ENCODE measurements around the gene SMOC1.

The SMOC1 gene

GRCh38 chr14:70077005-70077404 lies 197.8 kb downstream of the SMOC1 start:
- no peak for TF ChIP-seq SIN3A (IDR thresholded peaks at IDR 0.05; ENCODE audit: borderline replicate concordance, insufficient read depth, low read length)
- no peak for TF ChIP-seq FOXP2 (optimal IDR thresholded peaks at IDR 0.05; ENCODE audit: borderline replicate concordance, extremely low read depth, extremely low read length, insufficient read depth)
- TF ChIP-seq POLR2AphosphoS5 (IDR thresholded peaks at IDR 0.05; ENCODE audit: low read depth, low read length), result no peak
- no peak for TF ChIP-seq TAF1 (IDR thresholded peaks at IDR 0.05; ENCODE audit: borderline replicate concordance, insufficient read depth, low read length)
- TF ChIP-seq, protein P1, sequence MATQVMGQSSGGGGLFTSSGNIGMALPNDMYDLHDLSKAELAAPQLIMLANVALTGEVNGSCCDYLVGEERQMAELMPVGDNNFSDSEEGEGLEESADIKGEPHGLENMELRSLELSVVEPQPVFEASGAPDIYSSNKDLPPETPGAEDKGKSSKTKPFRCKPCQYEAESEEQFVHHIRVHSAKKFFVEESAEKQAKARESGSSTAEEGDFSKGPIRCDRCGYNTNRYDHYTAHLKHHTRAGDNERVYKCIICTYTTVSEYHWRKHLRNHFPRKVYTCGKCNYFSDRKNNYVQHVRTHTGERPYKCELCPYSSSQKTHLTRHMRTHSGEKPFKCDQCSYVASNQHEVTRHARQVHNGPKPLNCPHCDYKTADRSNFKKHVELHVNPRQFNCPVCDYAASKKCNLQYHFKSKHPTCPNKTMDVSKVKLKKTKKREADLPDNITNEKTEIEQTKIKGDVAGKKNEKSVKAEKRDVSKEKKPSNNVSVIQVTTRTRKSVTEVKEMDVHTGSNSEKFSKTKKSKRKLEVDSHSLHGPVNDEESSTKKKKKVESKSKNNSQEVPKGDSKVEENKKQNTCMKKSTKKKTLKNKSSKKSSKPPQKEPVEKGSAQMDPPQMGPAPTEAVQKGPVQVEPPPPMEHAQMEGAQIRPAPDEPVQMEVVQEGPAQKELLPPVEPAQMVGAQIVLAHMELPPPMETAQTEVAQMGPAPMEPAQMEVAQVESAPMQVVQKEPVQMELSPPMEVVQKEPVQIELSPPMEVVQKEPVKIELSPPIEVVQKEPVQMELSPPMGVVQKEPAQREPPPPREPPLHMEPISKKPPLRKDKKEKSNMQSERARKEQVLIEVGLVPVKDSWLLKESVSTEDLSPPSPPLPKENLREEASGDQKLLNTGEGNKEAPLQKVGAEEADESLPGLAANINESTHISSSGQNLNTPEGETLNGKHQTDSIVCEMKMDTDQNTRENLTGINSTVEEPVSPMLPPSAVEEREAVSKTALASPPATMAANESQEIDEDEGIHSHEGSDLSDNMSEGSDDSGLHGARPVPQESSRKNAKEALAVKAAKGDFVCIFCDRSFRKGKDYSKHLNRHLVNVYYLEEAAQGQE (IDR thresholded peaks at IDR 0.05; ENCODE audit: insufficient read depth in 1 of 2, low read depth in 2 of 2, low read length in 2 of 2), result no peak

DNA sequence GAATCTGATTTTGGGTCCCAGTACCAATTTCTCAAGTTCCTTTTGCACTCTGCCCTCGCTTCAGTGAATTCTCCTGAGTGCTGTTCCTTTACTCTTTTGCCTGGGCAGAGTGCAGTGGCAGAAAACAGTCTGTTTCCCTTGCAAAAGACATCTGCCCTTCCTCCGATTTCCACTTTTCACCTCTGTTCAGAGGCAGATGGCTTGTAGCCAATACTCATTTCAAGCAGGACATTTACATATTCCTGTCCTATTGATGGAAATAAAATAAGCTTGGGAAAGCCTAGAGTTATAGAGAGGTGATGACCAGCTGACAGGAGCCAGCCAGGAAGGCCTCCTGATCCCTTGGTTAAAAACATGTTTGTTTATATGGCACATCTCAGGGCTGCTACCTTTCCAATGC lies 198.5 kb downstream of the SMOC1 start:
- TF ChIP-seq FOXP2 (optimal IDR thresholded peaks at IDR 0.05; ENCODE audit: borderline replicate concordance, extremely low read depth, extremely low read length, insufficient read depth), result no peak
- no peak for TF ChIP-seq POLR2AphosphoS5 (IDR thresholded peaks at IDR 0.05; ENCODE audit: low read depth, low read length)
- TF ChIP-seq TAF1 (IDR thresholded peaks at IDR 0.05; ENCODE audit: borderline replicate concordance, insufficient read depth, low read length), result no peak
- no peak for TF ChIP-seq SIN3A (IDR thresholded peaks at IDR 0.05; ENCODE audit: borderline replicate concordance, insufficient read depth, low read length)
- TF ChIP-seq, protein P1 (IDR thresholded peaks at IDR 0.05; ENCODE audit: insufficient read depth in 1 of 2, low read depth in 2 of 2, low read length in 2 of 2), result no peak

GRCh38 chr14:70078329-70078728 lies 199.1 kb downstream of the SMOC1 start:
- TF ChIP-seq, protein P1 (IDR thresholded peaks at IDR 0.05; ENCODE audit: insufficient read depth in 1 of 2, low read depth in 2 of 2, low read length in 2 of 2), result no peak
- TF ChIP-seq TAF1 (IDR thresholded peaks at IDR 0.05; ENCODE audit: borderline replicate concordance, insufficient read depth, low read length), result no peak
- TF ChIP-seq FOXP2 (optimal IDR thresholded peaks at IDR 0.05; ENCODE audit: borderline replicate concordance, extremely low read depth, extremely low read length, insufficient read depth), result no peak
- TF ChIP-seq POLR2AphosphoS5 (IDR thresholded peaks at IDR 0.05; ENCODE audit: low read depth, low read length), result no peak
- TF ChIP-seq SIN3A (IDR thresholded peaks at IDR 0.05; ENCODE audit: borderline replicate concordance, insufficient read depth, low read length), result no peak

DNA sequence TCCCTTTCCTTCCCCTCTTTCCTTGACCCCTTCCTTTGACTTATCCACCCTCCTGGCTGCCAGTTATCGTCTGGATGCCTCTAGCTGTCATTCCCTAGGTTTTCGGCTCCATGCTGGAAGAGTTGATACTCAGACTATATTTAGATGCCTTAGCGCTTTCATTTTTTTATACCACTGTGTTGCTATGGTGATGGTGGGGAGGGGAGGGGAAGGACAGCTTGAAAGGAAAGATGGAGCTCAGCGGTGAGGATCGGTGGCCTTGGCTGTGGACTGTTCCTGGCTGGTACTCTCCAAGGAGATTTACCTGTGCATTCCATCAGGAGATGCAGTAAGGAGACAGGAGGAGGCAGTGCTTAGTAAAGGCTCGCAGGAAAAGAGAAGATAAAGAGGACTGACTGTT lies 200.9 kb downstream of the SMOC1 start:
- no peak for TF ChIP-seq TAF1 (IDR thresholded peaks at IDR 0.05; ENCODE audit: borderline replicate concordance, insufficient read depth, low read length)
- no peak for TF ChIP-seq FOXP2 (optimal IDR thresholded peaks at IDR 0.05; ENCODE audit: borderline replicate concordance, extremely low read depth, extremely low read length, insufficient read depth)
- TF ChIP-seq SIN3A (IDR thresholded peaks at IDR 0.05; ENCODE audit: borderline replicate concordance, insufficient read depth, low read length), result no peak
- TF ChIP-seq, protein P1 (IDR thresholded peaks at IDR 0.05; ENCODE audit: insufficient read depth in 1 of 2, low read depth in 2 of 2, low read length in 2 of 2), result no peak
- TF ChIP-seq POLR2AphosphoS5 (IDR thresholded peaks at IDR 0.05; ENCODE audit: low read depth, low read length), result no peak

Measured in PFSK-1 (cell line).